Measurements from ENCODE around the gene ATG101.

- no peak for TF ChIP-seq CTCF (IDR thresholded peaks at IDR 0.05)
- TF ChIP-seq POLR2A (IDR thresholded peaks at IDR 0.05), result no peak
Measured at GRCh38 chr12:52054833-52055730, 14.7 kb upstream of the ATG101 start.
